ENCODE data around the gene KIRREL3. TPM values are rescaled to one million over a fixed set of nuclear protein-coding genes. Genes with fewer than 3 reads are reported as not detected.

The KIRREL3 gene
- total RNA-seq, 2 experiments from 2014 or later = not detected

DNA sequence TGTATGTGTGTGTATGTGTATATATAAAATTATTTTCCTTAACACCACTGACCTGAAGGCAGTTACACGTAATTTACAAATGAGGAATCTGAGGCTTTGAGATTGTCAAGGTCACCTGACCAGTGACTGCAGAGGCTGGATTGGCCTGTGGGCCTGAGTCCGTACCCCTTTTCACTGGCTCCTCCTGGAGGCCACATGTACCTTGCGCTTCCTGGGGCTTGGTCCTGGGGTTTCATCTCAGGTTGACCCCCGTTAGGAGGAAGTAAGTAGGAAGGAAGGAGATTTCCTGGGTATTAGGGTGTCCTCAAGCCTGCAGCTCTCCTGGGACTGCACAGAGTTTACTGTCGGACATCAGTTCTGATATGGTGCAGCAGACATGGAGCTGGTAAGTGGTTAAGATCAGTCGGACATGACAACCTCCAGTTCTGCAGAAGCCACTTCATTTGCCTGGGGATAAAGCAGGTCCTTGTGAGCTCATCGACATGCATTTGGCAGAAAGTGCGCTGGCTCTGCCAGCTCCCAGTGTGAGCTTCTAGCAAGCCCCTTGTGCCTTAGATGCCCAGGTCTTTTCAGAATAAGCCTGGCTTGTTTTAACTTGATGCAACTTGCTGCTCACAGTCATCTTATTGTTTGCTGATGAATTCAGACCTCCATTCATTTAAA lies 608.5 kb downstream of the KIRREL3 start:
- TF ChIP-seq, protein P1, sequence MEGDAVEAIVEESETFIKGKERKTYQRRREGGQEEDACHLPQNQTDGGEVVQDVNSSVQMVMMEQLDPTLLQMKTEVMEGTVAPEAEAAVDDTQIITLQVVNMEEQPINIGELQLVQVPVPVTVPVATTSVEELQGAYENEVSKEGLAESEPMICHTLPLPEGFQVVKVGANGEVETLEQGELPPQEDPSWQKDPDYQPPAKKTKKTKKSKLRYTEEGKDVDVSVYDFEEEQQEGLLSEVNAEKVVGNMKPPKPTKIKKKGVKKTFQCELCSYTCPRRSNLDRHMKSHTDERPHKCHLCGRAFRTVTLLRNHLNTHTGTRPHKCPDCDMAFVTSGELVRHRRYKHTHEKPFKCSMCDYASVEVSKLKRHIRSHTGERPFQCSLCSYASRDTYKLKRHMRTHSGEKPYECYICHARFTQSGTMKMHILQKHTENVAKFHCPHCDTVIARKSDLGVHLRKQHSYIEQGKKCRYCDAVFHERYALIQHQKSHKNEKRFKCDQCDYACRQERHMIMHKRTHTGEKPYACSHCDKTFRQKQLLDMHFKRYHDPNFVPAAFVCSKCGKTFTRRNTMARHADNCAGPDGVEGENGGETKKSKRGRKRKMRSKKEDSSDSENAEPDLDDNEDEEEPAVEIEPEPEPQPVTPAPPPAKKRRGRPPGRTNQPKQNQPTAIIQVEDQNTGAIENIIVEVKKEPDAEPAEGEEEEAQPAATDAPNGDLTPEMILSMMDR (IDR thresholded peaks at IDR 0.05) = no peak
- Mint-ChIP-seq H3K27ac (no peak overlapping the region), H3K27me3 (no peaks in the 10 kb centered on the region), H3K4me1 (ENCODE audit: low read depth) (no peaks in the 10 kb centered on the region), H3K9me3 (no peaks in the 10 kb centered on the region), H3K36me3 (ENCODE audit: low read depth) (no peaks in the 10 kb centered on the region), H3K4me3 (no peak overlapping the region)
- Histone ChIP-seq H3K4me1 (ENCODE audit: insufficient read depth, low read length) (no peaks in the 10 kb centered on the region), H3K27ac (ENCODE audit: low read depth in 1 of 2, low read length in 2 of 2) (no peak overlapping the region), H3K27me3 (ENCODE audit: control insufficient read depth in 1 of 2, insufficient read depth in 2 of 2, low read length in 2 of 2) (no peaks in the 10 kb centered on the region), H3K4me3 (ENCODE audit: low read length) (no peak overlapping the region), H3K9me3 (ENCODE audit: control insufficient read depth in 1 of 2, insufficient read depth in 1 of 2, low read length in 2 of 2) (no peaks in the 10 kb centered on the region), H3K36me3 (ENCODE audit: insufficient read depth, low read length) (no peaks in the 10 kb centered on the region)
- DNase-seq = peak in 2 of 14 experiments; percentile 36 to 45
- POLR2A ChIA-PET = no interaction called here
- ATAC-seq (ENCODE audit: poor library complexity) = no peak
- CTCF ChIA-PET = no interaction called here
- intact Hi-C loops (cut with DNase I, micrococcal nuclease) = no loop called here

DNA sequence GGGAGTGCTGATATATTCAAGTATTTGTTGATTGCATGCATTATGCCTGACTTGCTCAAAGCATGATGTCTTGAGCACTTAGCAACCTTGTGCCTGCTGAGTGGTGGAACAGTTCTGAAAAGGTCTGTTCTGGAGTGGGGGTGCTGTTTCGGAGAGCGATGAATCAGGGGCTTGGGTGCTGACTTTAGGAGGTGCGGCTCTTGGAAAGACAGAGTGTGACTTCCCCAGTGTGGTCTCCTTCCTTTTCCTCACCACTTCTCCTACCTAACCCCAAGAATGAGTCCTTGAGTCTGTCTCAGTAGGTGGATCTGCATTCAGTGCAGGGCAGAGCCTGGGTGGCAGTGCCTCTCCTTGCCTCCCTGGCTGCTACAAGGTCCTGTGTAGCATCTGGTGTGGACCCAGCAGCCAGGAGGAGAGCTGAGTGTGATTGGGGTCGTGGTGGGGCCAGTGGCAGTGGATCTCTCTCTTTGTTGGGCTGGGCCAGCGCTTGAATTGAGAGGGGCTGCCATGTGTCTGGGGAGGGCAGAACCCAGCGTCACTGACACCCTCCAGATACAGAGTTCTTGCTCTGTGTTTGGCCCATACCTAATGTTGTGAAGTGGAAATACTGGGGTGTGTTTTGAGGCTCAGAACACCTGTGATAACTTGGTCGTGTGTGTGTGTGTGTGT lies 609.1 kb downstream of the KIRREL3 start:
- H3K9me3 ChIP-seq (ENCODE audit: control insufficient read depth in 1 of 2, insufficient read depth in 1 of 2, low read length in 2 of 2) = no peaks in the 10 kb centered on the region
- H3K27ac Mint-ChIP-seq = no peak overlapping the region
- POLR2A ChIA-PET = no interaction called here
- no peak overlapping the region for H3K4me3 Mint-ChIP-seq
- ATAC-seq (ENCODE audit: poor library complexity) (no peak), DNase-seq (no peak)
- no peaks in the 10 kb centered on the region for H3K4me1 Mint-ChIP-seq (ENCODE audit: low read depth)
- H3K9me3 Mint-ChIP-seq = no peaks in the 10 kb centered on the region
- H3K36me3 Mint-ChIP-seq (ENCODE audit: low read depth) = no peaks in the 10 kb centered on the region
- intact Hi-C loops (cut with DNase I, micrococcal nuclease) = no loop called here
- no peaks in the 10 kb centered on the region for H3K27me3 ChIP-seq (ENCODE audit: control insufficient read depth in 1 of 2, insufficient read depth in 2 of 2, low read length in 2 of 2)
- H3K27me3 Mint-ChIP-seq = no peaks in the 10 kb centered on the region
- H3K4me3 ChIP-seq (ENCODE audit: low read length) = no peak overlapping the region
- no peaks in the 10 kb centered on the region for H3K4me1 ChIP-seq (ENCODE audit: insufficient read depth, low read length)
- TF ChIP-seq, protein P1 (IDR thresholded peaks at IDR 0.05) = no peak
- H3K36me3 ChIP-seq (ENCODE audit: insufficient read depth, low read length) = no peaks in the 10 kb centered on the region
- CTCF ChIA-PET = no interaction called here
- H3K27ac ChIP-seq (ENCODE audit: low read depth in 1 of 2, low read length in 2 of 2) = no peak overlapping the region

DNA sequence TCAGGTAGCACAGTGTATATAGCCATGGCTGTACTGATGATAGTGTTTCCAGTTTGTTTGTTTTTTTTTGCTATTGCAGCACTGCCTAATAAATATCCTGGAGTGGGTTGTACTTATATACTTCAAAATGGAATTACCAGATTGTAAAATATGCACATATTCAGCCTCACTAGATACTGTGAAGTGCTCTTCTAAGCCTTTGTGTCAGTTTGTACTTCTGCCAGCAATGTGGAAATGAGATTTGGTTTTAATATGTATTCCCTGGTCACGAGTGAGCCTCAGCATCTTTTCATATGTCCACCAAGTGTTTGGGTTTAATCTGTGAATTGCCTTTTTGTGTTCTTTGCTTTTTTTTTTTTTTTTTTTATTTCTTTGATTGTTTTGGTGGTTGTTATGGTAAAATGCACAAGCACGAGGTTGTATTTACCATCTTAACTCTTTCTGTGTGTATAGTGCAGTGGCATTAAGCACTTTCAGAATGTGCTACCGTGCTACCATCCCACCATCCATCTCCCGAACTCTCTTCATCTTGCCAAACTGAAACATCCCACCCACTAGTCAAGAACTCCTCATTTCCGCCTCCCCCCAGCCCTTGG lies 610.2 kb downstream of the KIRREL3 start:
- Mint-ChIP-seq H3K36me3 (ENCODE audit: low read depth) (no peaks in the 10 kb centered on the region), H3K27ac (no peak overlapping the region), H3K9me3 (no peaks in the 10 kb centered on the region), H3K4me3 (no peak overlapping the region), H3K4me1 (ENCODE audit: low read depth) (no peaks in the 10 kb centered on the region), H3K27me3 (no peaks in the 10 kb centered on the region)
- intact Hi-C loops (cut with DNase I, micrococcal nuclease) = no loop called here
- ChIA-PET CTCF (no interaction called here), POLR2A (no interaction called here)
- Histone ChIP-seq H3K4me3 (ENCODE audit: low read length) (no peak overlapping the region), H3K27me3 (ENCODE audit: control insufficient read depth in 1 of 2, insufficient read depth in 2 of 2, low read length in 2 of 2) (no peaks in the 10 kb centered on the region), H3K36me3 (ENCODE audit: insufficient read depth, low read length) (no peaks in the 10 kb centered on the region), H3K9me3 (ENCODE audit: control insufficient read depth in 1 of 2, insufficient read depth in 1 of 2, low read length in 2 of 2) (no peaks in the 10 kb centered on the region), H3K4me1 (ENCODE audit: insufficient read depth, low read length) (no peaks in the 10 kb centered on the region), H3K27ac (ENCODE audit: low read depth in 1 of 2, low read length in 2 of 2) (no peak overlapping the region)
- ATAC-seq (ENCODE audit: poor library complexity) (no peak), DNase-seq (no peak)
- TF ChIP-seq, protein P1 (IDR thresholded peaks at IDR 0.05) = no peak

Data from CD4-positive, alpha-beta T cell (primary cell).